Tibial nerve (tissue), 4 donors: ENCODE results near the gene KISS1. TPM values are rescaled to one million over a fixed set of nuclear protein-coding genes. Genes with fewer than 3 reads are reported as not detected.
"Not testable (repeated sequence)": the region's sequence is repeated elsewhere in the genome, so short reads cannot be mapped to it uniquely, and the experiment has no call there.

Source experiments
- DNase-seq, 2 donors: peaks; one replicate each; pipeline ENCODE4 v3.0.0-alpha.2; 2019; ENCODE audit warnings: low spot score in 2 of 2
- H3K27ac ChIP-seq, 4 donors: fragments of 200-600 bp; sonication (generic) in 3 of 4; one replicate each; pipeline ENCODE4 v1.5.1; 2017 to 2019; ENCODE audit warnings: mild to moderate bottlenecking in 1 of 4
- H3K27me3 ChIP-seq, 2 donors: fragments of 200-600 bp; sonication (generic) in 1 of 2; one replicate each; pipeline versions ENCODE4 v1.5.1 to v1.6.0; 2017 to 2019
- H3K36me3 ChIP-seq, 3 donors: fragments of 200-600 bp; sonication (generic); one replicate each; pipeline ENCODE4 v1.5.1; 2018 to 2019
- H3K4me1 ChIP-seq, 4 donors: fragments of 200-600 bp; sonication (generic) in 3 of 4; one replicate each; pipeline ENCODE4 v1.5.1; 2017 to 2019
- H3K4me3 ChIP-seq, 4 donors: fragments of 200-600 bp; sonication (generic) in 3 of 4; one replicate each; pipeline ENCODE4 v1.5.1; 2017 to 2019; ENCODE audit warnings: mild to moderate bottlenecking in 1 of 4, moderate library complexity in 1 of 4
- H3K9me3 ChIP-seq, 4 donors: fragments of 200-600 bp; sonication (generic) in 3 of 4; one replicate each; pipeline ENCODE4 v1.5.1; 2017 to 2019
- CTCF ChIP-seq, 5 experiments: fragments of 200-600 bp in 3 of 5; fragments of 450-650 bp in 2 of 5; sonication (generic) in 3 of 5; IDR thresholded peaks; one replicate each; pipeline ENCODE4 v1.5.1; 2016 to 2019; ENCODE audit warnings: antibody characterized with exemption in 5 of 5, mild to moderate bottlenecking in 3 of 5, moderate library complexity in 2 of 5
- EP300 ChIP-seq, 2 donors: sonication (generic); formaldehyde crosslinking; IDR thresholded peaks; one replicate each; pipeline ENCODE4 v1.6.1; 2017; ENCODE audit warnings: antibody characterized with exemption in 2 of 2, mild to moderate bottlenecking in 1 of 2
- POLR2A ChIP-seq, 2 donors: fragments of 450-650 bp; IDR thresholded peaks; one replicate each; pipeline ENCODE4 v1.6.1; 2017; ENCODE audit warnings: antibody characterized with exemption in 2 of 2, mild to moderate bottlenecking in 2 of 2, moderate library complexity in 2 of 2
- WGBS, 2 donors: methylation state at CpG; one replicate each; pipeline ENCODE4 v1.1.5; 2018; 5-methylcytosine and 5-hydroxymethylcytosine counted together
- total RNA-seq, 4 donors: library from RNA; depleted of rRNA; stranded (reverse); fragments of >200 nt; gene quantifications; one replicate each; pipeline ENCODE4 v1.1.0, GENCODE V29; 2016

Gene KISS1, protein sequence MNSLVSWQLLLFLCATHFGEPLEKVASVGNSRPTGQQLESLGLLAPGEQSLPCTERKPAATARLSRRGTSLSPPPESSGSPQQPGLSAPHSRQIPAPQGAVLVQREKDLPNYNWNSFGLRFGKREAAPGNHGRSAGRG
- total RNA-seq, result not detected

- no peaks in the 10 kb centered on the region for H3K36me3 ChIP-seq
- H3K4me1 ChIP-seq, result no peaks in the 10 kb centered on the region
- 43 to 55% methylated on average over 17 to 18 of the region's 18 CpGs for WGBS, 2 donors
- no peak for TF ChIP-seq CTCF (IDR thresholded peaks at IDR 0.05)
- TF ChIP-seq POLR2A (IDR thresholded peaks at IDR 0.05), result no peak
- no peak for TF ChIP-seq EP300 (IDR thresholded peaks at IDR 0.05)
- H3K9me3 ChIP-seq, result no peaks in the 10 kb centered on the region
- H3K4me3 ChIP-seq, result no peak within 1 kb of the TSS
- DNase-seq, result no peak
- H3K27ac ChIP-seq, result no peak within 1 kb of the TSS
- H3K27me3 ChIP-seq, result peaks cover 0 to 21% of the 10 kb centered on the region in 2 donors
These were observed at the start of gene KISS1 for GRCh38 chr1:204196068-204196795. Gene KISS1, minus strand, starts transcription at chr1:204196491. Its CDS starts 3,615 bp downstream, at chr1:204192876.

DNA sequence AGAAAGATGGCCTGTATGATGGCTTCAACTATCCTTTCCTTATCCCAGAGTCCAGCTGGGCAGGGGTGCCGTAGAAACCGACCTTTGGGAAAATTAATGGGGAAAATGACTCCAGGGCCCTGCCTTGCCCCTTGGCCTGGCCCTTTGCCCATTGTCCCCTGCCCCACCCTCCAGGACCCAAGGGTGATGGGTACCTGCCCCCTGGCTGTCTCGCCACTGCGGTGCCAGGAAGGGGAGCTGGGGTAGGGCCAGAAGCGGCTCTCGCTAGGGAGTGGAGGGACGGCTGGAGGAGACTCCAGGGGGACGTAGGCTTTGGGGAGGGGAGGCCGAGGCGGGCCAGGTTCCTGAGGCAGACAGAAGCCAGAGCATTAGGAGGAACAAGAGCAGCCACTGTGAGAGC lies 46.6 kb upstream of the KISS1 start:
- Histone ChIP-seq H3K27me3 (no peaks in the 10 kb centered on the region), H3K27ac (no peak overlapping the region), H3K4me3 (no peak overlapping the region), H3K4me1 (no peaks in the 10 kb centered on the region), H3K9me3 (no peaks in the 10 kb centered on the region), H3K36me3 (peaks cover 0 to 5% (median 0%) of the 10 kb centered on the region in 3 donors)
- no peak for DNase-seq
- no peak for TF ChIP-seq EP300 (IDR thresholded peaks at IDR 0.05)
- no peak for TF ChIP-seq POLR2A (IDR thresholded peaks at IDR 0.05)
- TF ChIP-seq CTCF (IDR thresholded peaks at IDR 0.05), result no peak
- WGBS, 2 donors, result 88 to 93% methylated on average over 10 of the region's 10 CpGs

DNA sequence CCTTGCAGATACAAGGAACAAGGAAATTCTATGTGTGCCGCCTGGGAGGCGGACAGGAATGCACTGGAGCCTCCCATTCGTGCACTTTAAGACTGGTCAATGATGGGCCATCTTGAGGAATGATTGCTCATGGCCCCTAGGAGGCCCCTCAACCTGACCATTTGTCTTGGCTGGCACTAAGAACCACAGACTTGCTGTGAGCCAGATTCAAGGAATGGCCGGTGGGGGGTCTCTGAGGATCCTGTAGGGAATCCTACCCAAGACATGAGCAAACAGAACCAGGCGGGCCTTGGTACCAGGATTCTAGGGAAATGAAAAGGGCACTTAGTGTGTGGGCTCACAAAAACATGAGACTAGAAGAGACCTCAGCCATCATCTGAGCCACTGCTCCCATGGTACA lies 45.6 kb upstream of the KISS1 start:
- Histone ChIP-seq H3K4me1 (no peaks in the 10 kb centered on the region), H3K27me3 (no peaks in the 10 kb centered on the region), H3K4me3 (no peak overlapping the region), H3K27ac (no peak overlapping the region), H3K36me3 (peaks cover 0 to 5% (median 0%) of the 10 kb centered on the region in 3 donors), H3K9me3 (no peaks in the 10 kb centered on the region)
- TF ChIP-seq EP300 (IDR thresholded peaks at IDR 0.05), result no peak
- TF ChIP-seq CTCF (IDR thresholded peaks at IDR 0.05), result no peak
- no peak for TF ChIP-seq POLR2A (IDR thresholded peaks at IDR 0.05)
- no peak for DNase-seq
- WGBS, 2 donors, result 93 to 96% methylated on average over 5 of the region's 5 CpGs

- no peak overlapping the region for H3K4me3 ChIP-seq
- TF ChIP-seq CTCF (IDR thresholded peaks at IDR 0.05) (no peak), EP300 (IDR thresholded peaks at IDR 0.05) (no peak), POLR2A (IDR thresholded peaks at IDR 0.05) (no peak)
- 51 to 59% methylated on average over 2 of the region's 2 CpGs for WGBS, 2 donors
- H3K36me3 ChIP-seq, result peaks cover 0 to 5% (median 0%) of the 10 kb centered on the region in 3 donors
- no peaks in the 10 kb centered on the region for H3K27me3 ChIP-seq
- H3K9me3 ChIP-seq, result no peaks in the 10 kb centered on the region
- no peak for DNase-seq
- no peaks in the 10 kb centered on the region for H3K4me1 ChIP-seq
- H3K27ac ChIP-seq, result no peak overlapping the region
These were observed 44.8 kb upstream of the KISS1 start for GRCh38 chr1:204241050-204241449.

- no peak for TF ChIP-seq EP300 (IDR thresholded peaks at IDR 0.05)
- no peak for TF ChIP-seq CTCF (IDR thresholded peaks at IDR 0.05)
- no peak for TF ChIP-seq POLR2A (IDR thresholded peaks at IDR 0.05)
- Histone ChIP-seq H3K4me1 (no peaks in the 10 kb centered on the region), H3K27me3 (no peaks in the 10 kb centered on the region), H3K4me3 (no peak overlapping the region), H3K9me3 (no peaks in the 10 kb centered on the region), H3K27ac (no peak overlapping the region), H3K36me3 (peaks cover 0 to 5% (median 0%) of the 10 kb centered on the region in 3 donors)
- DNase-seq, result no peak
- 72 to 75% methylated on average over 1 of the region's 1 CpG for WGBS, 2 donors
These were observed 43.9 kb upstream of the KISS1 start for GRCh38 chr1:204240233-204240632.

GRCh38 chr1:204239401-204239800 lies 43.1 kb upstream of the KISS1 start:
- H3K9me3 ChIP-seq, H3K4me3 ChIP-seq, H3K27ac ChIP-seq, DNase-seq, H3K4me1 ChIP-seq, H3K36me3 ChIP-seq, H3K27me3 ChIP-seq: not testable (repeated sequence)
- 85 to 87% methylated on average over 3 of the region's 3 CpGs for WGBS, 2 donors

- 91 to 96% methylated on average over 2 of the region's 2 CpGs for WGBS, 2 donors
- not testable (repeated sequence) for H3K36me3 ChIP-seq, H3K27ac ChIP-seq, H3K9me3 ChIP-seq, H3K27me3 ChIP-seq, H3K4me3 ChIP-seq, DNase-seq, H3K4me1 ChIP-seq
These were observed 42.2 kb upstream of the KISS1 start for GRCh38 chr1:204238520-204238919.

DNA sequence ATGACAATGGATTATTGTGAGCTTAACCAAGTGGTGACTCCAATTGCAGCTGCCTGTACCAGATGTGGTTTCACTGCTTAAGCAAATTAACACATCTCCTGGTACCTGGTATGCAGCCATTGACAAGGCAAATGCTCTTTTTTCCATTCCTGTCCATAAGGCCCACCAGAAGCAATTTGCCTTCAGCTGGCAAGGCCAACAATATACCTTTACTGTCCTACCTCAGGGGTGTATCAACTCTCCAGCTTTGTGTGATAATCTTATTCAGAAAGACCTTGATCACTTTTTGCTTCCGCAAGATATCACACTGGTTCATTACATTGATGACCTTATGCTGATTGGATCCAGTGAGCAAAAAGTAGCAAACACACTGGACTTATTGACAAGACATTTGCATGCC lies 41.2 kb upstream of the KISS1 start:
- 97 to 100% methylated on average over 1 of the region's 1 CpG for WGBS, 2 donors
- DNase-seq, H3K27ac ChIP-seq, H3K27me3 ChIP-seq, H3K4me3 ChIP-seq, H3K9me3 ChIP-seq, H3K4me1 ChIP-seq, H3K36me3 ChIP-seq: not testable (repeated sequence)
